ENCODE data around the gene NEMP2.
"Not testable (repeated sequence)": the region's sequence is repeated elsewhere in the genome, so short reads cannot be mapped to it uniquely, and the experiment has no call there.

Gene NEMP2

DNA sequence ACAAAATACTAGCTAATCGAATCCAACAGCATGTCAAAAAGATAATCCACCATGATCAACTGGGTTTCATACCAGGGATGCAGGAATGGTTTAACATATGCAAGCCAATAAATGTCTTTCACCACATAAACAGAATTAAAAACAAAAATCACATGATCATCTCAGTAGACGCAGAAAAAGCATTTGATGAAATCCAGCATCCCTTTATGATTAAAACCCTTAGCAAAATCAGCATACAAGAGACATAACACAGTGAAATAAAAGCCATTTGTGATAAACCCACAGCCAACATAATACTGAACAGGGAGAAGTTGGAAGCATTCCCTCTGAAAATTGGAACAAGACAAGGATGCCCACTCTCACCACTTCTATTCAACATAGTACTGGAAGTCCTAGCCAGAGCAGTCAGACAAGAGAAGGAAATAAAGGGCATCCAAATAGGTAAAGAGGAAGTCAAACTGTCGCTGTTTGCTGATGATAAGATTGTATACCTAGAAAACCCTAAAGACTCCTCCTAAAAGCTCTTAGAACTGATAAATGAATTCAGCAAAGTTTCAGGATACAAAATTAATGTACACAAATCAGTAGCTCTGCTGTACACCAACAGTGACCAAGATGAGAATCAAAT lies 39.8 kb downstream of the NEMP2 start:
- Mint-ChIP-seq H3K27ac (peak overlapping the region in 1 of 2 donors; percentile 21), H3K4me1 (peaks cover 26% of the 10 kb centered on the region)

DNA sequence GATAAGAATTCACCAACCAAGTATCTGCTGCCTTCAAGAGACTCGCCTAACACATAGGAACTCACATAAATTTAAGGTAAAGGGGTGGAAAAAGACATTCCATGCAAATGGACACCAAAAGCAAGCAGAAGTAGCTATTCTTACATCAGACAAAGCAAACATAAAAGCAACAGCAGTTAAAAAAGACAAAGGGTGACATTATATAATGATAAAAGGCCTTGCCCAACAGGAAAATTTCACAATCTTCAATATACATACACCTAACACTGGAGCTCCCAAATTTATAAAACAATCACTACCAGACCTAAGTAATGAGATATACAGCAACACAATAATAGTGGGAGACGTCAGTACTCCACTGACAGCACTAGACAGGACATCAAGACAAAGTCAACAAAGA lies 41.4 kb downstream of the NEMP2 start:
- peaks cover 41% of the 10 kb centered on the region for H3K4me1 Mint-ChIP-seq
- no peaks in the 10 kb centered on the region for H3K27me3 Mint-ChIP-seq
- no peak overlapping the region for H3K4me3 Mint-ChIP-seq

More for the DNA sequence above, 39.8 kb downstream of the NEMP2 start:
- H3K9me3 Mint-ChIP-seq = peaks cover 27 to 31% of the 10 kb centered on the region in 2 donors
- ATAC-seq, DNase-seq, H3K27me3 Mint-ChIP-seq, H3K4me3 Mint-ChIP-seq: not testable (repeated sequence)

GRCh38 chr2:190490502-190490901 lies 44.0 kb downstream of the NEMP2 start:
- Mint-ChIP-seq H3K27me3 (no peaks in the 10 kb centered on the region), H3K4me1 (peaks cover 45% of the 10 kb centered on the region), H3K27ac (peak overlapping the region in 1 of 2 donors; percentile 65), H3K4me3 (no peak overlapping the region), H3K9me3 (peaks cover 27% of the 10 kb centered on the region in 2 donors)
- ATAC-seq (no peak), DNase-seq (no peak)

More for the DNA sequence above, 41.4 kb downstream of the NEMP2 start:
- DNase-seq = no peak
- no peak for ATAC-seq
- Mint-ChIP-seq H3K27ac (no peak overlapping the region), H3K9me3 (peaks cover 27 to 31% of the 10 kb centered on the region in 2 donors)

DNA sequence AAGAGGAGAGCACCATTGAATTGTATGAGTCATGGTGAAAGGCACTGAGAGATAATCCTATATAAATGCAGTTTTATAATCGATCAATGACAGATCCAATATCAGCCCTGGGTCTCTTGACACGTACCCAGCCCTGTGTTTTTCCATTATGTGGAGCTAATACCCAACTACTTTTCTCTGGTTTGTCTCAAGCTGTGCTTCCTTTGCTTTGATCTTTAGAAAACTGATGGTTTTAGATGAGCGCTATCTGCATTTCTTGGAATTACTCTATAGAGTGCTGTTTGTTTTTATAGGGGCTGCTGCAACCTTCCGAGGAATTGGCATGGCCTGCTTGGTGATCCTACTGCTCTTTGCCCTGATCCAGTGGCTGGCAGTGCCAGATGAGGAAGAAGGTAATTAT lies 45.0 kb downstream of the NEMP2 start:
- Mint-ChIP-seq H3K4me1 (peaks cover 40% of the 10 kb centered on the region), H3K4me3 (no peak overlapping the region), H3K27ac (peak overlapping the region in 1 of 2 donors; percentile 15), H3K27me3 (no peaks in the 10 kb centered on the region), H3K9me3 (peaks cover 27% of the 10 kb centered on the region in 2 donors)
- ATAC-seq = no peak
- DNase-seq = no peak

DNA sequence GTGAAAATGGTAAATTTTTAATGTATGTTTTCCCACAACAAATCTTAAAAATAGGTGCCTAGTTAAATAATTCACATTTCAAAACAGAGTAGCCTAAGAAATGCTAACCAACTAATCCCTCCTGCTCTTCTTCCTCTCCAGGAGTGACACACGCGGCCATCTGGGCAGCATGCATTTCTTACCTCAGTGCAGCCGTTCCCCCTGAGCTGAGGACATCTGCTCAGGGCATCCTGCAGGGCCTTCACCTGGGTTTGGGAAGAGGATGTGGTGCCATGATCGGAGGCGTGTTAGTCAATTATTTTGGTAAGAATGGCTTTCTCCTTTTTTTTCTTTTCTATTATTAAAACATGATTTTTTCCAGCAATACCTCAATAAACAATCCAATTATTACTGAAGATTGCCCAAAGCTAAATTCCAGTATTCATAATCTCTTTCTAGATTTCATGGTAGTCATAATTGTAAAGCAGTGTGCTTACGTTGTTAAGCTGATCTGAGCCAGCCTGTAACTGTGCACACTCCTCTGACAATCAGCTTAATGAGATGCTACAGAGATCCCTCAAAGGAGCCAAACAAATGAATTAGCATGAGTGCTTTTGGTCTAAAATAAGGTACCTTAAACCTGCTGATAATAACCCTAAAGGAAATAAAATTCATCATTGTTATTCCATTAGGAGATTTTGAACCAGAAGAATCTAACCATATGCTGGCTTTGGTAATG lies 45.8 kb downstream of the NEMP2 start:
- no peak overlapping the region for H3K4me3 Mint-ChIP-seq
- DNase-seq (no peak), ATAC-seq (no peak)
- no peaks in the 10 kb centered on the region for H3K27me3 Mint-ChIP-seq
- peaks cover 23 to 26% of the 10 kb centered on the region in 2 donors for H3K9me3 Mint-ChIP-seq
- no peak overlapping the region for H3K27ac Mint-ChIP-seq
- peaks cover 32% of the 10 kb centered on the region for H3K4me1 Mint-ChIP-seq

- no peak for ATAC-seq
- H3K27me3 Mint-ChIP-seq = no peaks in the 10 kb centered on the region
- DNase-seq = no peak
- H3K9me3 Mint-ChIP-seq = peaks cover 0 to under 1% of the 10 kb centered on the region in 2 donors
- H3K27ac Mint-ChIP-seq = no peak overlapping the region
- no peak overlapping the region for H3K4me3 Mint-ChIP-seq
- peaks cover 29% of the 10 kb centered on the region for H3K4me1 Mint-ChIP-seq
These were observed 48.4 kb downstream of the NEMP2 start for GRCh38 chr2:190486037-190486623.

DNA sequence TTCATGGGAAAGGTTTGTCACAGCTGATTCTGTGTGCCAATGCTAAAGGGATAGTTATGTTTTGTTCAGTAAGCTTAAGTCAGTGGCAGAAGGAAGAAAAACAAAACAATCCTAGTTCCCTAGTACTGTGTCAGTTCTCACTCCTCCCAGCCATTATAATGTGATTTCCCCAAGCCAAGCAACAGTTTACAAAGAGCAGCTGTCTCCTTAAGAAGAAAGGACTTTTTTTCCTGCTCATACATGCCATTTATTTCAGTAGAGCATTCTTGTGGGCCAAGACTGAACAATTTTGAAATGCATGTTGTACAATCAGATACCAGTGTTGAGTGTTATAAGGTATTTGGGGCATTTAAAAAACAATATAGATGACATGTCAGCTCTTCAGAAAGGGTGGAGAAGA lies 52.1 kb downstream of the NEMP2 start:
- DNase-seq (no peak), ATAC-seq (no peak)
- no peak overlapping the region for H3K4me3 Mint-ChIP-seq
- H3K27me3 Mint-ChIP-seq = no peaks in the 10 kb centered on the region
- H3K9me3 Mint-ChIP-seq = no peaks in the 10 kb centered on the region
- H3K4me1 Mint-ChIP-seq = peaks cover 7% of the 10 kb centered on the region
- H3K27ac Mint-ChIP-seq = no peak overlapping the region

- H3K9me3 Mint-ChIP-seq = no peaks in the 10 kb centered on the region
- no peak overlapping the region for H3K4me3 Mint-ChIP-seq
- no peaks in the 10 kb centered on the region for H3K27me3 Mint-ChIP-seq
- DNase-seq = no peak
- no peak overlapping the region for H3K27ac Mint-ChIP-seq
- H3K4me1 Mint-ChIP-seq = peaks cover 7% of the 10 kb centered on the region
- ATAC-seq = no peak
These were observed 53.2 kb downstream of the NEMP2 start for GRCh38 chr2:190481339-190481738.

DNA sequence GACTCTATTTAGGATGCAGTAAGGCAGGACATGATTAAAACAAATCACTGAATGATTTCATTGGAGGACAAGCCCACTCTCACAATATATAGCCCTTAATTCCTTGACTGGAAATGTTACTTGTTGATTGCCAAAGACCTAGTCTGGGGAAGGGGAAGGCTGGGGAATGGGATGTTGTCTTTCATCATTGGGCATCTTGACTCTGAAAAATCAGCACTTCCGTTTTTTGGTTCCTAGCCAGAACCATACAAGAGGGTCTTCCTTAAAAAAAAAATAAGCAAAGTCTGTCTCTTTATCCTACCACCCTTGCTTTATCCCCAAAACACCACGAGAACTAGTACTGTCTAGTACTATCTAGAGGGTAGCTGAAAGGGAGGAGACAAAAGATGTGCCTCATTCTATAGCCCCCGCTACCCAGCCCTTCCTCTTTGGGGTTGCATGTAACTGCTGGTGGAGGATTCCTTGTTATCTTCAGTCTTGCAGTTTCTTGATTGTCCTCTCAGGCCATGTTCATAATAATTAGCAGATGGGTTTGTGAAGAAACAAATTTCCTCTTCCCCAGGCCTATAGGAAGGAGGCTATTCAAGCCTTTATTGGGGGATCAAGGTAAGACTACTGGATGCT lies 55.8 kb downstream of the NEMP2 start:
- no peak overlapping the region for H3K4me3 Mint-ChIP-seq
- peaks cover 4 to 5% of the 10 kb centered on the region in 2 donors for H3K9me3 Mint-ChIP-seq
- ATAC-seq = no peak
- H3K4me1 Mint-ChIP-seq = peaks cover 7% of the 10 kb centered on the region
- no peak for DNase-seq
- H3K27ac Mint-ChIP-seq = no peak overlapping the region
- H3K27me3 Mint-ChIP-seq = no peaks in the 10 kb centered on the region

DNA sequence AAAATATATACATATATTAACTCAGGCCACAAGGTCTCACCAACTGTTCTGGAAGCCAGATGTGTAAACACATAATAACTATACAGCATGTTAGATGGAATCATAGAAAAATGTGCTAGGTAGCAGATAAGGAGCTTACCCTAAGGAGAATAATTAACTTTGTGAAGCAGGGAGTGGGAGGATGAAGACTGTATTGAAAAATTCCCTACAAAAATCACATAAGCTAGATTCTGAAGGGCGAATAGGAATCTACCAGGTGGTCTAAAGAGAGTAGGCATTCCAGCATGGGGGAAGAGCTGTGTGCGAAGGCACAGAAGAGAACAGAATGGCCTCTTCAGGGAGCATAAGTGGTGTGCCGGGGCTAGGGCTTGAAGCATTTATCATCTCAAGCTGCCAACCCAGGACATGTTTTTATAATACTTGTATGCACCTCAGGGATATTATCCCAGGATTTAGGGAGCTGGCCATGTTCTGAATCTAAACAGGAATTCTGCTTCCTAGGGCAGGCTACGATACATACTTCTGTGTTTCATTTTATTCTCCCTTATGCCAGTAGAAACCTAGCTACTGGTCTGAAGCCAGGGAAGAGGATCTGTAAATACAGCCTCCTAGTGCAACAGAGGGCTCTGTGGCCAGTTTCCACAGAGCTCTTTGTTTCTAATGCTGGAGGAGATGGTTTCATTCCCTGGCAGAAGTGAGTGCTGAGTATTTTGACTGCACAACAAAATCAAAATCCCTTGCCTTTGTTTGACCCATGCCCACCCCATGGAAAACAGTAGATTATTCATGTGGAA lies 56.7 kb downstream of the NEMP2 start:
- H3K27me3 Mint-ChIP-seq = no peaks in the 10 kb centered on the region
- no peak overlapping the region for H3K27ac Mint-ChIP-seq
- H3K4me1 Mint-ChIP-seq = peaks cover 7% of the 10 kb centered on the region
- DNase-seq = no peak
- ATAC-seq = no peak
- peaks cover 4 to 14% of the 10 kb centered on the region in 2 donors for H3K9me3 Mint-ChIP-seq
- no peak overlapping the region for H3K4me3 Mint-ChIP-seq

DNA sequence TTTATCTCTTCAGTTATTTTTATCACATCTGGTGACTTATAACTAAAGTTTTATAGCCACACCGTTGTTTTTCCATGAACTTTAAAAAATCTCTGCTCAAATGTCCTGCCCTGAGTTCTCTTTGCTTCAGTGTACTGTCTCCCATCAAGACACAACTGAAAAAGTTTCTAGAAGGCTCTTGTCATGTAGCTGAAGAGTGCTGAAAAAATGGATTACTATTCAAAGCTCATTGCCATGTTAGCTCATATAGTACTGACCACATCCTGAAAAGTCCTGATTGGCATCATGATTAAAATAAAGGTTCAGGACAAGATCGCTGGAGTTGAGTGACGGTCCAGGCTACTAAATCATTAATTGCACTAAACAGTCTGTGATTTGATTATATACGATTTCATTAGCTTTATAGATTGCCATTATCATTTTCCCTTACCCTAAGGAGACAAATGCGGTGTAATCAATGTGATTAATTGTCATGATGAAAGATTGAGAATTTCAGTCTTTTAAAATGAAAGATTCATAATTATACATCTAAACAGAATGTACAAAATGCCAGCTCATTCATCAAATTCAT lies 64.2 kb downstream of the NEMP2 start:
- Mint-ChIP-seq H3K27ac (peak overlapping the region in 1 of 2 donors; percentile 61), H3K9me3 (peaks cover 13 to 23% of the 10 kb centered on the region in 2 donors), H3K4me1 (peaks cover 38% of the 10 kb centered on the region), H3K27me3 (no peaks in the 10 kb centered on the region), H3K4me3 (no peak overlapping the region)
- ATAC-seq = no peak
- no peak for DNase-seq

DNA sequence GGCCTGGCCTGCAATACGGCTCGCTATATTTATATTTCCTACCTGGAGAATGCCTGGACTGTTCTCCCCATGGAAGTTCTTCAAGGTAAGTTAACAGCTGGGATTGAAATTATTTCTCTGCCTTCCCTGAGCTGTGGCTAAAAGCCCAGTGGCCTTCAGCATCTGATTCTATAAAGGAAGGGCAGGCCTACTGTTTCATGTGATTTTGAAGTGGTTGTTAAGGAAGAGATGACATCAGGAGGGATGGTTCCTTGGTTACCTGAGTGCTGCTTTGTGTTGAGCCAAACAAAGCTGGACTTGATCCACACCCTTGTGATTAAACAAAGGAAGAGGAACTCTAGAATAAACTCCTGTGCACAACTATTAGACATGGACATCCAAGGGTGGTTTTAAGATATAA lies 64.8 kb downstream of the NEMP2 start:
- peaks cover 13 to 23% of the 10 kb centered on the region in 2 donors for H3K9me3 Mint-ChIP-seq
- H3K4me1 Mint-ChIP-seq = peaks cover 44% of the 10 kb centered on the region
- ATAC-seq (no peak), DNase-seq (no peak)
- no peak overlapping the region for H3K27ac Mint-ChIP-seq
- no peak overlapping the region for H3K4me3 Mint-ChIP-seq
- H3K27me3 Mint-ChIP-seq = no peaks in the 10 kb centered on the region

GRCh38 chr2:190468814-190469569 lies 65.5 kb downstream of the NEMP2 start:
- Mint-ChIP-seq H3K4me1 (peaks cover 52% of the 10 kb centered on the region), H3K27ac (peak overlapping the region in 1 of 2 donors; percentile 16), H3K27me3 (no peaks in the 10 kb centered on the region), H3K4me3 (no peak overlapping the region), H3K9me3 (peaks cover 12 to 21% of the 10 kb centered on the region in 2 donors)
- ATAC-seq (no peak), DNase-seq (no peak)

DNA sequence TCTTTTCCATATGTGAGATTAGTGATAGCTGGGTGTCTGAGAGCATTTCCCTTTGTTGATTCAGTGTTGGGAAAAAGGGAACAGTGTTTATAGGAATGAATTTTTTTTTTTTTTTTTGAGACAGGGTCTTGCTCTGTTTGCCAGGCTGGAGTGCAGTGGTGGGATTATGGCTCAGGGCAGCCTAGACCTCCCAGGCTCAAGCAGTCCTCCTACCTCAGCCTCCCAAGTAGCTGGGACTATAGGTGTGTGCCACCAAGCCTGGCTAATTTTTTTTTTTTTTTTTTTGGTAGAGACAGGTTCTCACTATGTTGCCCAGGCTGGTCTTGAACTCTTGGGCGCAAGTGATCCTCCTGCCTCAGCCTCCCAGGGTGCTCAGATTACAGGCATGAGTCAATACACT lies 66.2 kb downstream of the NEMP2 start:
- H3K4me3 Mint-ChIP-seq, ATAC-seq, DNase-seq, H3K27me3 Mint-ChIP-seq: not testable (repeated sequence)
- Mint-ChIP-seq H3K4me1 (peaks cover 53% of the 10 kb centered on the region), H3K27ac (peak overlapping the region; percentile 35 to 84), H3K9me3 (peaks cover 9 to 15% of the 10 kb centered on the region in 2 donors)

Measured in stimulated activated naive CD8-positive, alpha-beta T cell treated with anti-CD3 and anti-CD28 coated beads, Interleukin-15, amount 100 ng/mL, for 72 hours (primary cell).